Activated CD8-positive, alpha-beta memory T cell treated with anti-CD3 and anti-CD28 coated beads for 36 hours (primary cell): ENCODE measurements around the gene SLC52A3. TPM values are rescaled to one million over a fixed set of nuclear protein-coding genes. Genes with fewer than 3 reads are reported as not detected.

Experiments used
- total RNA-seq, 2 experiments: library from RNA; stranded (reverse); gene quantifications; one replicate each; pipeline ENCODE4 v1.2.3, GENCODE V29; 2021

SLC52A3 gene
- total RNA-seq, 2 experiments from 2014 or later: not detected

Other genes with a start within 250 kb of the SLC52A3 start
- gene CSNK2A1, start 224.7 kb downstream of the SLC52A3 start, total RNA-seq: 100 to 1,000 TPM; 173 to 179 TPM
- gene TCF15, start 158.2 kb downstream of the SLC52A3 start, total RNA-seq: not detected
- gene SRXN1, start 115.3 kb downstream of the SLC52A3 start, total RNA-seq: 10 to 100 TPM; 27.9 to 28.2 TPM
- gene SCRT2, start 92.7 kb downstream of the SLC52A3 start, total RNA-seq: not detected
- 10 to 100 TPM; 13.2 to 14.1 TPM for gene FAM110A, start 65.2 kb upstream of the SLC52A3 start, total RNA-seq
- not detected for gene ANGPT4, start 147.8 kb upstream of the SLC52A3 start, total RNA-seq
- not detected for gene RSPO4, start 233.8 kb upstream of the SLC52A3 start, total RNA-seq